HT1080 (cell line): ENCODE measurements around the gene TLK1. TPM values are rescaled to one million over a fixed set of nuclear protein-coding genes. Genes with fewer than 3 reads are reported as not detected.
"Not testable (repeated sequence)": the region's sequence is repeated elsewhere in the genome, so short reads cannot be mapped to it uniquely, and the experiment has no call there.

ENCODE experiments used
- DNase-seq: peaks from one replicate; pipeline ENCODE4 v3.0.0-alpha.2; 2015; ENCODE audit warnings: low read depth
- total RNA-seq: library from RNA; depleted of rRNA; stranded (reverse); fragments of >200 nt; shearing (Covaris generic); gene quantifications from 2 replicates; pipeline ENCODE4 v1.2.3, GENCODE V29; 2014

Gene TLK1
- total RNA-seq, 1 experiment from 2014 or later, result 11.7 TPM

- DNase-seq, result no peak
Observed at GRCh38 chr2:171146071-171146470, 14.6 kb downstream of the TLK1 start.

GRCh38 chr2:171143670-171144062 is 17.0 kb downstream of the TLK1 start:
- no peak for DNase-seq

GRCh38 chr2:171142398-171142797 is 18.3 kb downstream of the TLK1 start:
- no peak for DNase-seq

GRCh38 chr2:171141320-171141719 is 19.4 kb downstream of the TLK1 start:
- no peak for DNase-seq

GRCh38 chr2:171139860-171140259 is 20.8 kb downstream of the TLK1 start:
- DNase-seq, result no peak

GRCh38 chr2:171136024-171136423 is 24.7 kb downstream of the TLK1 start:
- no peak for DNase-seq

- DNase-seq, result no peak
Observed at GRCh38 chr2:171134624-171135230, 26.0 kb downstream of the TLK1 start.

- DNase-seq, result no peak
Observed at GRCh38 chr2:171132086-171132485, 28.6 kb downstream of the TLK1 start.

- DNase-seq, result no peak
Observed at GRCh38 chr2:171128461-171128860, 32.2 kb downstream of the TLK1 start.

GRCh38 chr2:171124541-171124940 is 36.2 kb downstream of the TLK1 start:
- DNase-seq, result no peak

GRCh38 chr2:171109571-171109970 is 51.1 kb downstream of the TLK1 start:
- DNase-seq, result no peak

- no peak for DNase-seq
Observed at GRCh38 chr2:171109020-171109419, 51.7 kb downstream of the TLK1 start.

- DNase-seq, result no peak
Observed at GRCh38 chr2:171107803-171108202, 52.9 kb downstream of the TLK1 start.

GRCh38 chr2:171104379-171104778 is 56.3 kb downstream of the TLK1 start:
- no peak for DNase-seq

- DNase-seq, result no peak
Observed at GRCh38 chr2:171102802-171103201, 57.9 kb downstream of the TLK1 start.

GRCh38 chr2:171100370-171100769 is 60.3 kb downstream of the TLK1 start:
- no peak for DNase-seq

GRCh38 chr2:171098607-171099006 is 62.1 kb downstream of the TLK1 start:
- no peak for DNase-seq

- no peak for DNase-seq
Observed at GRCh38 chr2:171095014-171095582, 65.6 kb downstream of the TLK1 start.

GRCh38 chr2:171091517-171091916 is 69.2 kb downstream of the TLK1 start:
- not testable (repeated sequence) for DNase-seq

GRCh38 chr2:171089489-171089888 is 71.2 kb downstream of the TLK1 start:
- no peak for DNase-seq

GRCh38 chr2:171088057-171088834 is 72.4 kb downstream of the TLK1 start:
- DNase-seq, result no peak

- no peak for DNase-seq
Observed at GRCh38 chr2:171087547-171087946, 73.1 kb downstream of the TLK1 start.
